Panc1 (cell line): ENCODE data around the gene MGST1. TPM values are rescaled to one million over a fixed set of nuclear protein-coding genes. Genes with fewer than 3 reads are reported as not detected.
"Not testable (repeated sequence)": the region's sequence is repeated elsewhere in the genome, so short reads cannot be mapped to it uniquely, and the experiment has no call there.

Experiments
- ATAC-seq: fragments of 200-7000 bp; cut with Tn5 transposase; 2 replicates; pipeline ENCODE4 v1.9.1; 2020; ENCODE audit warnings: mild to moderate bottlenecking, moderate library complexity
- BruUV-seq: library from RNA; stranded (reverse); fragments of 400-500 nt; replicated peaks from 2 replicates; lab custom pipeline; 2021; lab: Mats Ljungman, UMichigan
- CTCF ChIA-PET: fragments of 300-600 bp; sonication (Branson Sonifier 250); formaldehyde crosslinking; loops from one replicate; lab custom pipeline; 2022; ENCODE audit warnings: antibody characterized with exemption; lab: Charles Lee
- POLR2A ChIA-PET: fragments of 300-600 bp; sonication (Branson Sonifier 250); formaldehyde crosslinking; loops from one replicate; lab custom pipeline; 2022; ENCODE audit warnings: antibody characterized with exemption; lab: Charles Lee
- DNase-seq: peaks from one replicate; pipeline ENCODE4 v3.0.0-alpha.2; 2010; ENCODE audit warnings: low read depth, low spot score
- H3K27ac ChIP-seq: 2 replicates; pipeline ENCODE4 v1.5.1; 2011; ENCODE audit warnings: mild to moderate bottlenecking, low read length, inconsistent platforms
- H3K27me3 ChIP-seq: fragments of 200-500 bp; sonication (Bioruptor generic); 2 replicates; pipeline ENCODE4 v1.6.0; 2014; ENCODE audit warnings: low read length, inconsistent platforms; ENCODE audit not compliant: control insufficient read depth, insufficient read depth
- H3K36me3 ChIP-seq: fragments of 200-500 bp; sonication (Bioruptor generic); 2 replicates; pipeline ENCODE4 v1.5.1; 2014; ENCODE audit warnings: inconsistent platforms, mild to moderate bottlenecking, low read length, moderate library complexity; ENCODE audit not compliant: control insufficient read depth, insufficient read depth
- H3K4me1 ChIP-seq: 2 replicates; pipeline ENCODE4 v1.5.1; 2011; ENCODE audit warnings: inconsistent platforms, mild to moderate bottlenecking, low read length, moderate library complexity; ENCODE audit not compliant: control insufficient read depth, insufficient read depth
- H3K4me3 ChIP-seq, 2 experiments: 2 replicates each; pipeline ENCODE4 v1.5.1; 2011 to 2012; ENCODE audit warnings: low read depth in 2 of 2, low read length in 2 of 2, mild to moderate bottlenecking in 2 of 2, inconsistent platforms in 1 of 2, moderate library complexity in 1 of 2
- H3K9me3 ChIP-seq: fragments of 200-500 bp; sonication (Bioruptor generic); 2 replicates; pipeline ENCODE4 v1.5.1; 2014; ENCODE audit warnings: low read depth, mild to moderate bottlenecking, inconsistent platforms, low read length, moderate library complexity; ENCODE audit not compliant: control insufficient read depth, insufficient read depth
- CTCF ChIP-seq: fragments of 450-650 bp; IDR thresholded peaks from 2 replicates; pipeline ENCODE4 v1.5.1; 2017; ENCODE audit warnings: mild to moderate bottlenecking
- POLR2AphosphoS5 ChIP-seq: IDR thresholded peaks from 2 replicates; pipeline ENCODE4 v1.6.1; 2012; ENCODE audit warnings: mild to moderate bottlenecking, low read depth, low read length, moderate library complexity
- REST ChIP-seq, 2 experiments: IDR thresholded peaks; 2 replicates each; pipeline ENCODE4 v1.6.1; 2011 to 2012; ENCODE audit warnings: low read depth in 2 of 2, control low read depth in 1 of 2, low read length in 1 of 2, mild to moderate bottlenecking in 1 of 2, moderate library complexity in 1 of 2; ENCODE audit not compliant: insufficient read depth in 1 of 2
- SIN3A ChIP-seq: IDR thresholded peaks from 2 replicates; pipeline ENCODE4 v1.6.1; 2012; ENCODE audit warnings: low read depth, mild to moderate bottlenecking, low read length, moderate library complexity, borderline replicate concordance; ENCODE audit not compliant: insufficient read depth
- TCF7L2 ChIP-seq: IDR thresholded peaks from 2 replicates; pipeline ENCODE4 v1.6.1; 2011; ENCODE audit warnings: mild to moderate bottlenecking, low read depth, low read length, inconsistent platforms
- in situ Hi-C: cut with HindIII; loops from 2 replicates; pipeline ENCODE4 v1.10.0; 2016; ENCODE audit warnings: low sequenced_read_pairs, low pct_unique_long_range_greater_than_20kb
- intact Hi-C: fragments of 100-400 bp; cut with micrococcal nuclease; formaldehyde crosslinking; loops from one replicate; pipeline ENCODE4 v1.10.0; 2022; ENCODE audit not compliant: unreplicated experiment
- total RNA-seq: library from RNA; stranded (reverse); gene quantifications from one replicate; pipeline ENCODE4 v1.2.1, GENCODE V29; 2021; ENCODE audit not compliant: unreplicated experiment

The MGST1 gene
- total RNA-seq, 1 experiment from 2014 or later: 8.8 TPM

DNA sequence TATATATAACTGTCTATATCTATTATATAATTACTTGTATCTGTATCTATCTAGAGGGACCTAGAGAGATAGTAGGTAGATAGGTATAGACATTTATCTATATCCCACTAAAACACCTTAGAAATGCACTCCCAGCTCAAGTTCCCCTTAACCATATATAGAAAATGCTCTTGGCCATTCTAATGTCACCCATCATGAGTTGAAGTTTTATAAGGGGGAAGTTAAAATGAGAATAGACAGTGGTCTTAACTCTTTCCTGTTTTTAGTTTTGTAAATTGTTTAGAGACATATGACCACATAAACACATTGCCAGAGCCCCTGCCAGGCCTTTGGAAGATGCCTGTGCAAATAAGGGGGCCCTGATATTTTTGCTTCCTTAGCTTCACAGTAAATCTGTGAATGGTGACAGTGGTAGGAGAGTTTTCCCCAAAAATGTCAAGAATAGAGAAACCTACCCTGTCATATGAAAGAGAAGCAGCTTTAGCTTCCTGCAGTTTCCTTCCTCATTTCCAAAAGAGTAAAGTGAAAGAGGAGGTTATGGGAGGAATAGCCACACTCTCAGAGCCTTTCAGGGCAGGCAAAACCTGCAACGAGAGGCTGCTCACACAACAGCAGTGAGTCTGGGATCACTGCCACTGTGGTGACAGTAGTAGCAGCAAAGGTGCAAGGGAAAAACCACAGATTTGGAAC lies 45.5 kb downstream of the MGST1 start:
- Histone ChIP-seq H3K4me3 (no peak overlapping the region), H3K27ac (no peak overlapping the region), H3K27me3 (no peaks in the 10 kb centered on the region), H3K36me3 (no peaks in the 10 kb centered on the region), H3K4me1 (no peaks in the 10 kb centered on the region), H3K9me3 (no peaks in the 10 kb centered on the region)
- CTCF ChIA-PET: no interaction called here
- ATAC-seq: no peak
- intact Hi-C loops: no loop called here
- POLR2A ChIA-PET: no interaction called here
- in situ Hi-C loops: no loop called here
- no peak for DNase-seq
- TF ChIP-seq CTCF: no peak
- no peak for TF ChIP-seq POLR2AphosphoS5
- no peak for TF ChIP-seq SIN3A
- no peak for TF ChIP-seq REST (IDR thresholded peaks at IDR 0.05; ENCODE audit: insufficient read depth in 1 of 2, low read depth in 2 of 2, low read length in 1 of 2)
- TF ChIP-seq TCF7L2: no peak
- BruUV-seq: no TSS peak

- no peaks in the 10 kb centered on the region for H3K36me3 ChIP-seq
- intact Hi-C loops (no loop called here), in situ Hi-C loops (no loop called here)
- TF ChIP-seq SIN3A: no peak
- no peak for TF ChIP-seq POLR2AphosphoS5
- TF ChIP-seq TCF7L2: no peak
- no peak for TF ChIP-seq CTCF
- TF ChIP-seq REST (IDR thresholded peaks at IDR 0.05; ENCODE audit: insufficient read depth in 1 of 2, low read depth in 2 of 2, low read length in 1 of 2): no peak
- ATAC-seq (no peak), DNase-seq (no peak)
- ChIA-PET CTCF (no interaction called here), POLR2A (no interaction called here)
- H3K4me3 ChIP-seq: no peak overlapping the region
- H3K4me1 ChIP-seq: no peaks in the 10 kb centered on the region
- no peak overlapping the region for H3K27ac ChIP-seq
- no TSS peak for BruUV-seq
- no peaks in the 10 kb centered on the region for H3K9me3 ChIP-seq
- H3K27me3 ChIP-seq: no peaks in the 10 kb centered on the region
Measured at GRCh38 chr12:16399101-16399500, 51.7 kb downstream of the MGST1 start.

GRCh38 chr12:16401835-16402234 lies 54.4 kb downstream of the MGST1 start:
- H3K27me3 ChIP-seq, intact Hi-C loops, BruUV-seq, in situ Hi-C loops, ATAC-seq, CTCF ChIA-PET, H3K36me3 ChIP-seq, H3K4me3 ChIP-seq, DNase-seq, H3K27ac ChIP-seq, H3K4me1 ChIP-seq, H3K9me3 ChIP-seq, POLR2A ChIA-PET: not testable (repeated sequence)
